ENCODE data around the gene HOXA4.

Gene HOXA4

GRCh38 chr7:27146491-27147198, 16.1 kb upstream of the HOXA4 start:
- no peak for DNase-seq (ENCODE audit: low spot score)

GRCh38 chr7:27145914-27146412, 15.4 kb upstream of the HOXA4 start:
- DNase-seq (ENCODE audit: low spot score), result no peak

- no peak for DNase-seq (ENCODE audit: low spot score)
These were observed 14.8 kb upstream of the HOXA4 start for GRCh38 chr7:27145165-27145913.

GRCh38 chr7:27144781-27145164, 14.2 kb upstream of the HOXA4 start:
- DNase-seq (ENCODE audit: low spot score), result no peak

GRCh38 chr7:27143950-27144780, 13.6 kb upstream of the HOXA4 start:
- no peak for DNase-seq (ENCODE audit: low spot score)

GRCh38 chr7:27143023-27143949, 12.7 kb upstream of the HOXA4 start, which contains the start of gene HOXA5:
Gene HOXA5, minus strand, starts transcription at chr7:27143681. Its CDS starts 74 bp downstream, at chr7:27143607.
- peak; percentile 53 for DNase-seq (ENCODE audit: low spot score)

- no peak for DNase-seq (ENCODE audit: low spot score)
These were observed 12.0 kb upstream of the HOXA4 start for GRCh38 chr7:27142580-27143022.

- no peak for DNase-seq (ENCODE audit: low spot score)
These were observed 11.5 kb upstream of the HOXA4 start for GRCh38 chr7:27141923-27142579.

- no peak for DNase-seq (ENCODE audit: low spot score)
These were observed 10.8 kb upstream of the HOXA4 start for GRCh38 chr7:27141137-27141922.

GRCh38 chr7:27140126-27140857, 9.7 kb upstream of the HOXA4 start:
- DNase-seq (ENCODE audit: low spot score), result no peak

GRCh38 chr7:27139334-27140125, 9.0 kb upstream of the HOXA4 start:
- no peak for DNase-seq (ENCODE audit: low spot score)

GRCh38 chr7:27138985-27139333, 8.4 kb upstream of the HOXA4 start:
- no peak for DNase-seq (ENCODE audit: low spot score)

GRCh38 chr7:27138472-27138871, 7.9 kb upstream of the HOXA4 start:
- DNase-seq (ENCODE audit: low spot score), result no peak

GRCh38 chr7:27137640-27138315, 7.2 kb upstream of the HOXA4 start:
- no peak for DNase-seq (ENCODE audit: low spot score)

GRCh38 chr7:27134392-27134791, 3.8 kb upstream of the HOXA4 start:
- DNase-seq (ENCODE audit: low spot score), result no peak

GRCh38 chr7:27133409-27134231, 3.1 kb upstream of the HOXA4 start:
- no peak for DNase-seq (ENCODE audit: low spot score)

GRCh38 chr7:27132978-27133377, 2.4 kb upstream of the HOXA4 start:
- no peak for DNase-seq (ENCODE audit: low spot score)
